Activated naive CD4-positive, alpha-beta T cell treated with Interleukin-2 at 50 U/mL for 16 hours (primary cell): ENCODE results near the gene RIC8B.
A peak's percentile ranks its signal among the peaks of the same experiment; 100 is the strongest.

Experiments
- DNase-seq: peaks from one replicate; pipeline ENCODE4 v3.0.0-alpha.2; 2020

RIC8B gene

DNA sequence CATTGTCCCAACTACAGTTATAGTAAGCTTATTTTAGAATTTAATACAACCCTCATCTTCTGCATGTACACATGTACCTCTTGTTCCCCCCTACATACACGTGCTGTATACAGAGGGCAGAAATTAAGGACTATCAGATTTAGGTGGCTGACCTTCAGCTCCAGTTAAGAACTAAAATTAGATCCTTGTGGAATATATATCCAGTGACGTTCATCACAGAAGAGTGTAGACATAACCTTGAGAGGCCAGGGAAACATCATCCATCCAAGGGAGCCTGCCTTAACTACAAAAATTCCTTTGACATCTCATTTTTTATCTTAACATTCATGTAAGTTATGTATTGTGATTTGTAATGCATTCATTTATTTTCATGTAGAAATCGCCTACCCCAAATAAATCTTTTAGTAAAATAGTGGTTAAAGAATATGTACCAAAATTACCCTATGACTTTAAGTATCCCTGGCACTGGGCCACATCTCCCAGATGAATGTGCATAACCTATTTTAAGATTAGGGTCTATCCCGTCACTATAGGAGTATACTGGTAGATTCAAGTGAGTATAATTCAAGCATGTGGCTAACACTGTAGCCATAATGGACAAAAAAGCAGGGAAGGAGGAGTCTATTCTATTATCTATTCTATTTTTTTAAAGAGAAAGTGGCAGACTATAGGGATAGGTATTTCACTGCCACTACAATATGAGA lies 27.5 kb downstream of the RIC8B start:
- DNase-seq: no peak

GRCh38 chr12:106804668-106805067 lies 30.2 kb downstream of the RIC8B start:
- no peak for DNase-seq

- DNase-seq: no peak
These were observed 40.2 kb downstream of the RIC8B start for GRCh38 chr12:106814714-106815113.

- DNase-seq: no peak
These were observed 41.3 kb downstream of the RIC8B start for GRCh38 chr12:106815741-106816140.

DNA sequence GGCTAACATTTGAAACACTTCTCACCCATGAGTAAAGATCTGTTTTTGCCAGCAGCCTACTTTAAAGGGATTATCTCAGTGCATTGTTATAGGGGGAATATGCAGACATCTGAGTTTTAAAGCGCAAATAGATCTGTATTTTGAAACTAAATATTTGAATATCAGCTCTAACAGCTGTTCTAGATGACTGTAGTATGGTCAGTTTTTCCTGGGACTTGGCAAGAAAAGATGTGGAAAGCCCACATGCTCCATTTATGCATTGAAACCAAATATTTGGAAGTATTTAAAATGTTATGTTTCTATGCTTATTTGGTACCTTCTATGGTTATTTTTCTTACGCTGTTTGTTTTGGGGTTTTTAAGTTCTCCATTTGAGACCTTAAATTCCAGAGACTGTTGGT lies 41.7 kb downstream of the RIC8B start:
- DNase-seq: no peak

- no peak for DNase-seq
These were observed 45.5 kb downstream of the RIC8B start for GRCh38 chr12:106819991-106820390.

- no peak for DNase-seq
These were observed 57.2 kb downstream of the RIC8B start for GRCh38 chr12:106831699-106832098.

DNA sequence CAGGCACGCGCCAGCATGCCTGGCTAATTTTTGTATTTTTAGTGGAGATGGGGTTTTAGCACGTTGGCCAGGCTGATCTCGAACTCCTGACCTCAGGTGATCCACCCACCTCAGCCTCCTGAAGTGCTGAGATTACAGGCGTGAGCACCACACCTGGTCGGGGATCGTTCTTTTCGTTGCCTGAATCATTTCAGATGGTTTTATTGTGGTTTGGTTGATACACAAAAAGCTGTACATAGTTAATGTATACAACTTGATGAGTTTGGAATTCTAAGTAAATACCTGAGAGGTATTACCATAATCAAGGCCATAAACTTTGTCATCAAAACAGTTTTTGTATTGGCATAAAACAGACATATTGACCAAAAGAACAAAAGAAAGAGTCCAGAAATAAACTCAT lies 63.3 kb downstream of the RIC8B start:
- DNase-seq: no peak

- DNase-seq: no peak
These were observed 64.9 kb downstream of the RIC8B start for GRCh38 chr12:106839333-106839732.

DNA sequence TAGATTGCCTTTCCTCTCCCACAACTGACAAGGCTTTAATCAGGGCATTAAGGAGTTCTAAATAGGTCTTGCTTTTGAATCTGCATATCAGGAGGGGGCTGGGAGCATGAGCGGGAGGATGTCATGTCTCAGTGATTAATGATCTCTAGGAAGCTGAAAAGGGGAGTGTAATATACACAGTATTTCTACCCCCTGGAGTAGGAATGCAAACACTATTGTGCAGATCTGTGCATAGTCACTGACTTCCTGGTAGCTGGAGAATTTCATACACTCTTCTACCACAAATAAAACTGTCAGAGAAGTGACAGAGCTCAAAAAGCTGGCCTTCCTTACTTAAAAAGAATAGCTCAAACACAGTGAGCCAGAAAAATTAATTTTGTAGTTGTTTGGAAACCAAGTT lies 65.8 kb downstream of the RIC8B start:
- no peak for DNase-seq

DNA sequence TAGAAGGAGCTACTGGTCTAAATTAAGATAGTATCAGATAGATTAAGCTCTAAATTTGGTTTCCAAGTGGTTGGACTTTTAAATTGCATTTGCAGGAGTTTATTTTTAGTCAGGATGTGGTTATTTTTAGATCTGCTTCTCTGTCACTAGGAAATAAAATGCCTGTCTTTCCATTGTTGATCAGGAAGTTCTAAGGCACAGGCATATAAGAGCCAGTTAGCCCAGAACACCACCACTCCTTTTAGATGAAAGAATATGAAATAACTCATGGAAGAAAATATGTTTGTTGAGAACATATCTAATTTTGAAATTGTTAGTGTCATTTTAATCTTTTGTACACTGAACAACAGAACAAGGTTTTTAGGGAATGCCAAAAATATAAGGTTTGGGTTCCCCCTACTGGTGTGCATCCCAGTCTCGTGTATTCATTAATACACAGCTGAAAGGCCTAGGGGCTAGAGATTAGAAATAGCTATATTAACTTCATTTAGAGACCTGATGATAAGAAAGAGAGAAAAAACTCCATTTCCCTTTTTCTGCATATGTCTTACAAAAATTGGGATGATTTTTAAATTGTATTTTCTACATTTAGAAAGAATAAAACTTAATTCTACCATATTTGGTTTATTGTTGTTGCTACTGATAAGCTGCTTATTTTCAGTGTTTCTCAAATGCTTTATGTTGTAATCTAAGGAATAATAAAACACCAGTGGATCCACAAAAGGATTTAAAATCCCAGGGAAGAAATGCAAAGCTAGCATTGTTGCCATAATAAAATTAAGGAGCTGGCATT lies 67.2 kb downstream of the RIC8B start:
- peak; percentile 15 for DNase-seq

GRCh38 chr12:106845902-106846301 lies 71.4 kb downstream of the RIC8B start:
- no peak for DNase-seq

DNA sequence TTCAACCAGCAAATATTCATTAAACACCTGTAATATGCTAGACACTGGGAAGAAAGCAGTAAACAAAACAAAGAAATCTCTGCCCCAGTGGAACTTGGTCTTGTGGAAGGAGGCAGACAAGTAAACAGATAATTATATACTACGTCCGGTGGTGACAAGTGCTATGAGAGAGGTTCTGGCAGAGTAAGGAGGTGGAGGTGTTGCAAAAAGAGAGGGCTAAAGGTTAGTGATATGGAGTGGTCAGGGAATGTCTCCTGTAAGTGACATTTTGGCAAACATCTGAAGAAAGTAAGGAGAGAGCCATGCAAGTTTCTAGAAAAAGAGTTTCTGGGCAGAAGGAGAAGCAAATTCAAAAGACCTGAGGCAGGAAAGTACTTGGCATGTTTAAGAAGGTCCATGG lies 73.4 kb downstream of the RIC8B start:
- no peak for DNase-seq

DNA sequence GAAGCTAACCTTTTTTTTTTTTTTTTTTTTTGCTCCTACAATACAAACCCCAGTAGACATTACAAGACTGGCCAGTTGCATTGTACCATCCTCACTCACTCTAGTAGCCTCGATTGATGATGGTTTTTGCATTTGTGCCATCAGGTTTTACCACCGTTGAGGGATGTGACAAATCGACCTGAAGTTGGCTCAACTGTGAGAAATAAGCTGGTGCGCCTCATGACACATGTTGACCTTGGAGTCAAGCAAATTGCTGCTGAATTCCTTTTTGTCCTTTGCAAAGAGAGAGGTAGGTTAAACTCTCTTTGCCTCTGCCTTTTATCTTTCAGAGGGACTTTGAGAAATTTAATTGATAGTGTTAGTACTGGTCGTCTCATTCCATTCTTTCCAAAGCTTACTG lies 76.8 kb downstream of the RIC8B start:
- no peak for DNase-seq

DNA sequence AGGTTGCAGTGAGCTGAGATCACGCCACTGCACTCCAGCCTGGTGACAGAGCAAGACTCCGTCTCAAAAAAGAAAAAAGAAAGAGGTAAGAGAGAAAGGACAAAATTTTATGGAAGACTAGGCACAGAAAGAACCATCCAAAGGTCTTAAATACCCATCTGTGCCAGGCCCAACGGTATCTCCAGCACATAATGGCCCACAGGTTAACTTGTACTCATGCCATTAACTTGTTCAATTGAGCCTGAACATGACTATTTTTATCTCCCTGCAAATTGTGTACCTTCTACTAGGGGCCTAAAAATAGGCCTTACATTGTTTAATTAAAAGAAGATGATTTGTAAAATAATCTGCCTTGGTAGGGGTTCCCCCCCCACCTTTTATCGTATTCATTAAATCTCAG lies 80.2 kb downstream of the RIC8B start:
- DNase-seq: no peak

DNA sequence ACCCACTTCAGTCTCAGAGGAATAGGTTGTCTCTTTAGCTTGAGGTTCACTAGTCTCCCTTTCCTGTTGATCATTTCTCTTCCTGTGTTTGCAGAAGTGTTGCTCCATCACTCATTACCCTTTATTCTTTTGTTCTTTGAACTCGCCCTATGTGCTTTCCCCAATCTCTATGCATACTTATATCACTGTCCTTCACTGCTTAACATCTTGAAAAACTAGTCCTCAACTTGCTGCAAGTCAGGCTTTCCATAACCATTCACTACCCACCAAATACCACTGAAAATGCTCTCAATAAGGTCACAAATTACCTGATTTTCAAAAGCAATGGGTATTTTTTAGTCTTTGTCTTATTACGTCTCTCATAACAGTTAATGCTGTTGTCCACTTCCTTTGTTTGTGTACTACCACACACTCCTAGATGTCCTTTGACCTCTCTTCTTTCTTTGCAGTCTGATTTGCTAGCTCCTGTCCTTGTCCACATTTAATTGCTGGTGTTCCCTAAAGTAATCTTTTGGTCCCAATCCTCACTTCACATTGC lies 80.8 kb downstream of the RIC8B start:
- DNase-seq: no peak

- no peak for DNase-seq
These were observed 87.8 kb downstream of the RIC8B start for GRCh38 chr12:106861984-106862916.

DNA sequence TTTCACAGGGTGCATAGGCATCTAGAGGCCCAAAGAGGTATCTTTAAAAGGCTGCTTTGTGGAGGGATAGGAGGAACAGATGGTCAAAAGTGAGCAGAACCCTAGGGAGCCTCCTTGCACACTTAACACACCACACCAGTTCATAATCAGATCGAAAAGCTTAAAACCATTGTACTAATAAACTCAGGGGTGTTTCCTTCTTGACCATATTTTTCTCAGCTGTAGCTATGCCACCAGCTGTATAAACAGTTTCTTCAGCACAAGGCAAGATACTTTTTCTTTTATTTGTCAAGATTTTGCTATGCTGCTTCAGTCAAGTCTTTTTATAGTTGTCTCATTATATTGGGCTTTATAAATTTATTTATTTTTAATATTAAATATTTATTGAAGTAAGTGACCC lies 88.7 kb downstream of the RIC8B start:
- no peak for DNase-seq

DNA sequence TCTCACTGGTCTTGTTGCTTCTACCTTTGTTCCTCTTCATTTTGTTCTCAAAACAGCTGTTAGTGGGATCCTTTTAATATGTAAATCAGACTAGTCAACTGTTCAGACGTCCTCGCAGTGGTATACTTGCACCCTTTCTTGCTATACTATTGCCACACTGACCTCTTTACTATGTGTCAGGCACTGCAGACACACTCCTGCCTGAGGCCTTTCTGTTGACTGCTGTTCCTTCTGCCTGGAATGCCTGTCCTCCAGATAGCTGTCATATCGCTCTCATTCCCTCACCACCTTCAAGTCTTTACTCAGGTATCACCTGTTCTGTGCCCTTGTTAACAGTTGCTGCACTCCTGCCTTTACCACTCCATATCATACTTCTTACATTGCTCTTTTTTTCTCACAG lies 91.2 kb downstream of the RIC8B start:
- no peak for DNase-seq

- DNase-seq: no peak
These were observed 92.1 kb downstream of the RIC8B start for GRCh38 chr12:106866426-106867080.

DNA sequence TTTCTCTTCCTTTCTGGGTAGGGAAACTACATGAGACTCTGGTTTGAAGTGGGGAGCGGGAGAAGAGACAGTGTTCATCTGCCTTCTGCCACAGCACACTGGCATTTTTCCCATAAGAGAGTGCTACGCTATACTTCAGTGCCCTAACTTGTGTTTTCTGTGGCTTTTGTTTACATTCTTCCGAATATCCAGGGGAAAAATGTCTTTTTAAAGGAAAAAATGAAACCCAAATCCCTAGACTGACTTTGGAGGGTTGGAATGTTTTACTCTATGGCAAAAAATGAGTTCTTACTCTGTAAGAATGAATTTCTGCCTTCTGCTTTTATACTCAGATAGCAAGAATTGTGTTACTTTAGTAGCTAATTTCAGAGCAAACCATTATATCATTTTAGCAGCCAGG lies 93.2 kb downstream of the RIC8B start:
- DNase-seq: no peak

GRCh38 chr12:106868982-106869700 lies 94.7 kb downstream of the RIC8B start:
- DNase-seq: no peak
